T-helper 2 cell treated with Interferon-gamma antibody and Interleukin-4, amounts not matched to agents 5 μg/mL and 100 μg/mL, for 36 hours (primary cell): ENCODE measurements around the gene HSD17B11.
"Not testable (repeated sequence)": the region's sequence is repeated elsewhere in the genome, so short reads cannot be mapped to it uniquely, and the experiment has no call there.

Experiments
- DNase-seq: peaks from one replicate; pipeline ENCODE4 v3.0.0; 2021; ENCODE audit warnings: low spot score
- H3K27ac Mint-ChIP-seq: one replicate; pipeline ENCODE4 v1.8.0; 2021; ENCODE audit warnings: mild to moderate bottlenecking, mixed read lengths
- H3K27me3 Mint-ChIP-seq: one replicate; pipeline ENCODE4 v1.8.0; 2021; ENCODE audit warnings: low read depth, mixed read lengths
- H3K36me3 Mint-ChIP-seq: one replicate; pipeline ENCODE4 v1.8.0; 2021; ENCODE audit warnings: low read depth, mixed read lengths
- H3K4me1 Mint-ChIP-seq: one replicate; pipeline ENCODE4 v1.8.0; 2021; ENCODE audit warnings: low read depth, mixed read lengths
- H3K4me3 Mint-ChIP-seq: one replicate; pipeline ENCODE4 v1.8.0; 2022; ENCODE audit warnings: mild to moderate bottlenecking, moderate library complexity, mixed read lengths
- H3K9me3 Mint-ChIP-seq: one replicate; pipeline ENCODE4 v1.8.0; 2021; ENCODE audit warnings: mixed read lengths

HSD17B11 gene

GRCh38 chr4:87294911-87295310 lies 96.1 kb downstream of the HSD17B11 start:
- not testable (repeated sequence) for H3K4me3 Mint-ChIP-seq, H3K27me3 Mint-ChIP-seq, H3K27ac Mint-ChIP-seq, DNase-seq, H3K36me3 Mint-ChIP-seq, H3K4me1 Mint-ChIP-seq
- peaks cover 16% of the 10 kb centered on the region for H3K9me3 Mint-ChIP-seq

- not testable (repeated sequence) for H3K4me3 Mint-ChIP-seq, DNase-seq, H3K27me3 Mint-ChIP-seq, H3K27ac Mint-ChIP-seq, H3K4me1 Mint-ChIP-seq, H3K36me3 Mint-ChIP-seq
- H3K9me3 Mint-ChIP-seq, result peaks cover 16% of the 10 kb centered on the region
Measured at GRCh38 chr4:87293889-87294288, 97.1 kb downstream of the HSD17B11 start.

DNA sequence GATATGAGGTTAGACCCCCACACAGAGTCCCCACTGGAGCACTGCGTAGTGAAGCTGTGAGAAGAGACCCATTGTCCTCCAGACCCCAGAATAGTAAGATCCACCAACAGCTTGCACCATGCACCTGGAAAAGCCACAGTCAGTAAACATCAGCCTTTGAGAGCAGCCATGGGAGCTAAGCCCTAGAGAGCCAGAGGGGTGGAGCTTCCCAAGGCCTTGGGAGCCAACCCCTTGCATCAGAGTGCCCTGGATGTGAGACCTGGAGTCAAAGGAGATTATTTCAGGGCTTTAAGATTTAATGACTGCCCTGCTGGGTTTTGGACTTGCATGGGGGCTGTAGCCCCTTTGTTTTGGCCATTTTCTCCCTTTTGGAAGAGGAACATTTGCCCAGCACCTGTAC lies 104.0 kb downstream of the HSD17B11 start:
- no peaks in the 10 kb centered on the region for H3K27me3 Mint-ChIP-seq
- no peaks in the 10 kb centered on the region for H3K36me3 Mint-ChIP-seq
- peaks cover 21% of the 10 kb centered on the region for H3K9me3 Mint-ChIP-seq
- H3K4me1 Mint-ChIP-seq, result no peaks in the 10 kb centered on the region
- DNase-seq, result no peak
- H3K4me3 Mint-ChIP-seq, result no peak overlapping the region
- H3K27ac Mint-ChIP-seq, result no peak overlapping the region
